Activated CD8-positive, alpha-beta memory T cell treated with anti-CD3 and anti-CD28 coated beads, Interleukin-2, amount 50 U/mL, for 24 hours (primary cell): Measurements from ENCODE around the gene ZNF618.

ENCODE experiments used
- DNase-seq: peaks from one replicate; pipeline ENCODE4 v3.0.0-alpha.2; 2020; ENCODE audit errors: extremely low read depth

Gene ZNF618

GRCh38 chr9:114098021-114098935 lies 222.2 kb downstream of the ZNF618 start:
- peak; percentile 6 for DNase-seq

- DNase-seq: no peak
Observed at GRCh38 chr9:114098936-114099668, 223.0 kb downstream of the ZNF618 start, which contains the start of gene KIF12. KIF12 (minus strand) TSS chr9:114099292; CDS start chr9:114099276, 16 bp downstream.

- no peak for DNase-seq
Observed at GRCh38 chr9:114099669-114100270, 223.7 kb downstream of the ZNF618 start.

- DNase-seq: no peak
Observed at GRCh38 chr9:114100536-114100935, 224.4 kb downstream of the ZNF618 start.

- DNase-seq: no peak
Observed at GRCh38 chr9:114102484-114102883, 226.4 kb downstream of the ZNF618 start.

GRCh38 chr9:114105236-114105635 lies 229.1 kb downstream of the ZNF618 start:
- no peak for DNase-seq
